HG02840 (cell line): Measurements from ENCODE around the gene CSDE1.

Source experiments
- ATAC-seq: cut with Tn5 transposase; IDR thresholded peaks from one replicate; pipeline ENCODE4 v1.9.1; 2021; ENCODE audit warnings: mild to moderate bottlenecking, moderate library complexity, moderate number of reproducible peaks; ENCODE audit not compliant: unreplicated experiment, low FRiP score

CSDE1 gene

DNA sequence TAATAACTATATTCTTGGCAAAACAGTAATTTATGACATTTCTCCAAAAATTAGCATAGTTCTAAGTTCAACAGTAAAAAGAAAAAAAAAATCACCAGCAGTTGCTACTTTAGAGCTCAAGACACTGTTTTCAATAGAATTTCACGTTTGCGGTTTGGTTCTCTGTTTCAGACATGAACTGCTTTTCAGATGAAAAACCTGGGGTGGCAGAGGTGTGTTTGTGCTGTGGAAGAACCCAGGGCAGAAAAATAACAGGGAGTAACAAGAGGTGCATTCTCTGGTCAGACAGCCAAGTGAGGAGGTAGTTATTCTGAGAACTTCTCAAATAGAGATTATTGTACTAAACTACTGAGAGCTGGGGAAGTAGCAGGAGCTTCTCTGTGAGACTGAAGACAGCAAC is 50.2 kb downstream of the CSDE1 start:
- ATAC-seq = no peak

DNA sequence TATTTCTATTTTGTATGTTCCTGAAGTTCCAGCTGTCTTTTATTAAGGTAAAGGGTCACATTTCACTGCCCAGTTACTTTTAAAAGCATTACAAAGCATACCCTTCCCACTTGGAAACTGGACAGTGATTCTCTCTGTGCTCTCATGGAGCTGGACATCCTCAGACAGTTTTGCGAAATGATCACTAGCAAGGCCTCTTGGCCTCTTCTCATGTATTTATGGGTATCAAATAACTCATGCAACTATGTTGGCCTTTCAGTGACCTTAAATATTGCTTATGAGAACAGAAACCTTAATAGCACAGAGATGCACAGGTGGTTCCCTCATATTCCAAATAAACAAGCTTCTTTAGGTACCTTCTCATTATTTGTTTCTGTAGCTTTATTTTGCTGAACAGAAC is 54.5 kb downstream of the CSDE1 start:
- ATAC-seq = no peak

DNA sequence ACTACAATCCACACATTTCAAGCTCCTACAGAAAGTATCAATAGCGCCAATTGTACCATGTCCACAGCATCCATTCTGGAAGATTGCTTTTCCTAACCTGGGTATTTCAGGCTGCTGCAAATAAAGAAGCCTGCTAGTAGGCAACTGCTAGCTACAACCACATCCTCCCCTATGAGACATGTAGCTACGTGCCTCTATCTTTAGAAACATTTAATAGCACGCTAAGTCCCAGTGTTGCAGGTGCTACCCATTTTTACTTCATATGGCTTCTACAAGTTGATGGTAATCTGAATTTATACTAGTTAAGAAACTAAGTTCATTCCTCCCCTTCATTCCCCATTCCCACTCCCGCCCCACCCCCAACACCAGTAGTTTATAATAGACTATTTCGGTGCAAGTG is 55.0 kb downstream of the CSDE1 start:
- ATAC-seq = no peak

DNA sequence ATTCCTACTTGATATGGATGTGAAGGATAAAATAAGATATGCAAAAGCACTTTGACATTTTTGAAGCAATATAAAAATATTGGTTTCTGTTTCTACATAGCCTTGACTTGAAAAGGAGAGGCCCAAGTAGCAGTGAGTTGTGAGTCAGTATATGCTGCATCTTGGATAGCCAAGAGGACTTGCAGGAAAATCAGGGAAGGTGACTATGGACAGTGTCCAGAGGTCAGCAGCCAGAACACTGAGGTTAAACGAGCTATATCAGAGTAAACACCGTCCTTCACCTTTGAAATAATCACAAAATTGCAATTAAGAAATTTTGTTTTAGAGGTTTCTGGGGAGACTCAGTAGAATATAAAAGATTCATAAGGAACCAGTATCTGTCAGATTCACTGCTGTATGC is 55.9 kb downstream of the CSDE1 start:
- ATAC-seq = no peak

- ATAC-seq = no peak
Measured at GRCh38 chr1:114700036-114700600, 57.7 kb downstream of the CSDE1 start.

DNA sequence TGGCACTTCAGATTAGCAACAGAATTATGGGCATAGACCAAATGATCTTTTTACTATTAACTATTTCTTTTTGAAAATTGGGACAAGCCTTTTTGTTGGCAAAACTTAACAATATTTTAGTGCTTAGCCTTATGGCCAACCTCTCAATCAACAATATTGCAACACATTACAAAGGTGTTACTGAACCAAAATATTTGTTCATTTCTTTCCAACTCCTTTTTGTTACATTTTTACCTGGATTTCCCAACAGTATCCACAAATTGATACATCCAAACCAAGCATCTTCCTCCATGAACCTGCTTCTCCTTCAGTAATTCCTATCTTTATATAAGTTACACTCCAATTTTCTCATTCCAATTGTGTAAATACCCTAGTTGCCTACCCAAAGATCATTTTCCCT is 61.0 kb downstream of the CSDE1 start:
- no peak for ATAC-seq

DNA sequence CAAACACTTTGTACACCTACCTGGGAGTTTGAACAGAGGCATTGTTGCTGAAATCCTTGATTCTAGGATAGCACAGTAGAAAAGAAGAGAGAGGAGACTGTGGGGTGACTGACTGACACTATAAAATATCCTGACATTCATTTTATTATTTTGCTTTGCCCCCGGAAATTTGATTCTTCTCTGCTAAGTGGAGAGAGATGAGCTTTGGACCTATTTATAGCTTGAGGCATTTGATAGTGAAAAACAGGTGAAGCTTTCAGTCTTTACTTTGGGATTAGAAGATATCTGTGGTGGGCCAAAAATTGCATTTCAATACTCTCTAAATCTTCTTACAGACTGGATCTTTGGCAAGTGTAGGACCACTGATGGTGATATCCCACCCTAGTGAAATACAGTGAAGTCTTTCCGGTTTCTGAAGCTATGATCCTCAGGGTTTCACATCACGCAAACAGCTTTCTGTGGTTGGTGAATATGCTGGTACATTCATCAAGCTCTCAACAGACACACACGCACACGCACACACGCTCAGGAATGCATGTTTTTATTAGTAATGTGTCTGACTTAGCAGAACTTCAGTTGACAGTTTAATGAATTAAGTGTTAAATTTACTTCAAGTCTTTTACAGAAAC is 62.2 kb downstream of the CSDE1 start, which contains the start of gene AMPD1:
Gene AMPD1, minus strand, starts transcription at position 117 of the 629 bp plus-strand sequence. Its CDS starts 75 bp downstream, at position 42.
- ATAC-seq = no peak

DNA sequence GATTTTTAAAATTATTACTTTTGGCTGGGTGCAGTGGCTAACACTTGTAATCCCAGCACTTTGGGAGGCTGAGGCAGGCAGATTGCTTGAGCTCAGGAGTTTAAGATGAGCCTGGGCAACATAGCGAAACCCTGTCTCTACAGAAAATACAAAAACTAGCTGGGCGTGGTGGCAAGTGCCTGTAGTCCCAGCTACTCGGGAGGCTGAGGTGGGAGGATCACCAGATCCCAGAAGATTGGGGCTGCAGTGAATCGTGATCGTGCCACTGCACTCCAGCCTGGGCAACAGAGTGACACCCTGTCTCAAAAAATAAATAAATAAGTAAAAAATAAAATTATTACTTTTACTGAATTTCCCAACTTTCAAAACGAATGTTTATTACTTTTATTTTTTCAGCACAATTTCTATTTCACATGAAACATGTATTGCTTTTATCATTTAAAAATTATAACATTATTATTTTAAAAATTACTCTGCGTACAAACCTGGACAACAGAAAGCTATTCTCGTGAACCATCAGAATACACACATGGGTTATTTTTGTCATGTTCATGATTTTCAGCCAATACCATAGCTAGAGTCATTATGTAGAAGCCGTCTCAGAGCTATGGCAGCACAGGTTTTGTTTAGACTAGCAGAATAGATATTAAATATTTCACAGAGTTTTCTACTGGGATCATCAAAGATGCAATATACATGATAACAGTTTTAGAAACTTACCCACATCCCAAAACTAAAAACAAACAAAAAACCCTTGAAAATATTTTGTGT is 63.1 kb downstream of the CSDE1 start:
- ATAC-seq = no peak

DNA sequence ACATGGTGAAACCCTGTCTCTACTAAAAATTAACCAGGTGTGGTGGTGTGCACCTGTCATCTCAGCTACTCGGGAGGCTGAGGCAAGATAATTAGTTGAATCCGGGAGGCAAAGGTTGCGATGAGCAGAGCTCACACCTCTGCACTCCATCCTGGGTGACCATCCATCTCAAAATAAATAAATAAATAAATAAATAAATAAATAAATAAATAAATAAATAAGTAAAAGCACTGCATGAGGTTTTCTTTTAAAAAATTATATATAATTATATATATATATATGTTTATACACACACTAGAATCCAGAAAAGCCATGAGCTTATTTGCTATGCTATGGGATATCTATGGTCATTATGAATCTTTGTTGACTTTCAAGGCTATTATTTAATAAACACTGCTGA is 64.8 kb downstream of the CSDE1 start:
- no peak for ATAC-seq

- no peak for ATAC-seq
Measured at GRCh38 chr1:114691061-114691460, 66.7 kb downstream of the CSDE1 start.

DNA sequence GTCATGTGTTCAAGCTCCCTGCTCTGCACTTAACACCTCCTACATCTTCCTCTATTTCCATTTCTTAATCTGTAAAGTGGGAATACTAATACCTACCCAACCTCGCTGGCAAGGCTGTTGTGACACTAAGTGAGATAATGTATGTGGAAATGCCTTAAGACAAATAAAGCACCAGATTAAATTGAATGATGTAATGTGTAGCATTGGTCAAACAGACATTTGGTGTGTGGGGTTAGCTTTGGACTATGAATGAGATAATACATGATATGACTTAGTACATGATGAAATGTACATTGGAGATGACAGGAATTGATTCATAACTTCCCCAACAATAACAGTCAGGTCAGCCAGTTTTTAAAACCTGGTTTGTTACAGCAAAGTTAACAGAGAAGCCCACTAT is 67.6 kb downstream of the CSDE1 start:
- ATAC-seq = no peak

- ATAC-seq = no peak
Measured at GRCh38 chr1:114688526-114688925, 69.3 kb downstream of the CSDE1 start.

DNA sequence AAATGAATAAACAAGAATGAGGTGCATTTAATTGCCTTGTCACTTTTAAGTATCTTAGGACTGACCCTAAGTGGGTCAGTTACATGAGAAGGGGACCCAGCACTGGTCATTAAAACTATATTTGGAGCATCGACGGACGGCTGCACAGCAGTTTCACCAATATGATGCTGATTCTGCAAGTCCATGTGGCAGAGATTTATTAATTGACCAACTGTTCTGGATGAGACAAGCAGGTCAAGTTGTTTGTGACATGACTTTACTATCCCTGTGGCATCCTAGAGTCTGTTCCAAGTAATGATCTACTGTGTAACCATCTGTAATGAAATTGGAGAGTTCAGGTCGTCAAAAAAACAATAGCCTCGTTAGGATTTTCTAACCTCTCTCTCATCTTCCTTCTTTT is 71.9 kb downstream of the CSDE1 start:
- no peak for ATAC-seq

- no peak for ATAC-seq
Measured at GRCh38 chr1:114677691-114678090, 80.1 kb downstream of the CSDE1 start.

DNA sequence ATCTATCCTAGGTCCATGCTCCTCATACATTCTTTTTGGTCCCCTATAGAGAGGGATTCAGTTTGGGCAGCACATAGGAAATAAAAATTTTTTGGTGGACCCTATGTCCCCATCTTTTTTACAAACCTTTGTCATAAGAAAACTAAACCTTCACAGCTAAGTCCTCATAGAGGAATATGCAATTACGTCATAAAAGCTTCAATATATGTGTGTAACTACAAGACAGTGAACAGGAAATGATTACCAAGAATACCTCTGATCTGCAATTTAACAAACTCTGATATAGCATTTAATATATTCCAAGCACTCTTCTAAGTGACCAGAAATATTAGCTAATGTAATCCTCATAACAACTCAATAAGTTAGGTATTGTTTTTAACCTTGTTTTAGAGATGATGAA is 81.7 kb downstream of the CSDE1 start:
- ATAC-seq = no peak

- no peak for ATAC-seq
Measured at GRCh38 chr1:114671939-114672275, 85.9 kb downstream of the CSDE1 start.

DNA sequence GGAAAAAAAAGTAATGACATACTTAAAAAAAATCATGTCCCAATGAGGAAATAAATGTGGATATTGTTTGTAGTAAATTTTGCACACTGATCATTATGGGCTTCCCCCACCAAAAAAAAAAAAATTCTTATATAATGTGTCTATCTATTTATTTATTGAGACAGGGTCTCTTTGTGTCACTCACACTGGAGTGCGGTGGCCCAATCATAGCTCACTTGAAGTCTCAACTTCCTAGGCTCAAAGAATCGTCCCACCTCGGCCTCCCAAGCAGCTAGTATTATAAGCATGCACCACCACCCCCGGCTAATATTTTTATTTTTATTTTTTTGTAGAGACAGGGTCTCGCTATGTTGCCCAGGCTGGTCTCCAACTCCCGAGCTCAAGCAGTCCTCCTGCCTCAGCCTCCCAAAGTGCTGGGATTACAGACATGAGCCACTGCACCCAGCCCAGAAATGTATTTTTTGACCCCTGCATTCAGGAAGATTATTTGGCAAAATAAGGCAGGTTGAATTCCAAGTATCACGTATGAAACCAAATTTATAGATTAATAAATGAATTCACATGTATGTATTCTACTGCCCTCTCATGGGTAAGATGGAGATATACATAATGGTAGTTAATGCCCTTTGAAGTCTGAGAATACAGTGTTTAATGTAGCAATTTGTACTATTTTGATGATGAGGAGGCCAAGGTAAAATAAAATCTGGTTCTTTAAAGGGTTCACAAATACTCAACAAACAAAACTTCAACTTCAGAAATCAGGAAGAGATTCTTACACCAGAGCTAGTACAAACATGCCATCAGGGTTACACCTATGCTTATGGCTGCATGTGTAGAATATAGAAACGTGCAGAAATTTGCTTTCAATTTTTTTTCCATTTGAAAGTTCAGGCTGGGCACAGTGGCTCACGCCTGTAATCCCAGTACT is 86.5 kb downstream of the CSDE1 start:
- ATAC-seq = no peak

DNA sequence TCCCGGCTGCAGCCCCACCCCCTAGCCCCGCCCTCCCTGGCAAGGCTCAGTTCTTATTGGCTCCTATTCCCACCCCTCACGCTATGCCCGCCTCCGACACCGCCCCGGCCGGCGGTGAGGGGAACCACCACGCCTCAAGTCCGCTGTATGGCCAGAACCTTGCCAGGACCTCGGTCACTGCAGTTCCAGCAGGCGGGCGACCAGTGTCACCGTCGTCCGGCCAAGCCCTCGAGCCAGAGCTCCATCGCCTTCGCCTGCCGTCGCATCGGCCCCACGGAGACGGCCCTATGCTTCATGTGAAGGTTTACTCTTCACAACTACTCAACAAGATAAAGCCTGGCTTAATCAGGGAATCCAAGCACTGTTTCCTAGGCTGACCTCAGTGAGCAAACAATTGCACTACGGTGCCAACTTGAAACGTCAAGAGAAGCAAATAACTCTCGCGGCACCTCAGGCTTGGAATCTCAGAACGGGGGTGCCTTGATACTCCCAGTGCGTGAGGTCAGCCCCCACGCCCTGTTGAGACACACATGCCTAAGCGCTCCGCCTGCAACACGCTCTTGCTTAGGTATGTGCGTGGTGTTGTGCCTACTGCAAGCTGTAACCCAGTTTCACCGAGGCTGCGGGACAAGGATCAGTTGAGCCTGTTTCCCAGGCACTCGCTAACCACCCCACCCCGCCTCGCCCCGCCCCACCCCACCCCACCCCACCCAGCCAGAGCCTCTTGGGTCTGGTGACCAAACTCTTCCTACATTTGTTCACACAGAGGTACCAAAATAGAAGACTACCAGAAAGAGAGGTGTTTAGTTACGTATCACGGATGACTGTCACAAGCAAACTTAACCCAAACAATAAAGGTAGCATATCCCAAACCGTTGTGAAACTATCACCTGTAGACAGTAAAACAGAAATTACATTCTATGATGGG is 87.4 kb downstream of the CSDE1 start:
- peak; percentile 99 for ATAC-seq

DNA sequence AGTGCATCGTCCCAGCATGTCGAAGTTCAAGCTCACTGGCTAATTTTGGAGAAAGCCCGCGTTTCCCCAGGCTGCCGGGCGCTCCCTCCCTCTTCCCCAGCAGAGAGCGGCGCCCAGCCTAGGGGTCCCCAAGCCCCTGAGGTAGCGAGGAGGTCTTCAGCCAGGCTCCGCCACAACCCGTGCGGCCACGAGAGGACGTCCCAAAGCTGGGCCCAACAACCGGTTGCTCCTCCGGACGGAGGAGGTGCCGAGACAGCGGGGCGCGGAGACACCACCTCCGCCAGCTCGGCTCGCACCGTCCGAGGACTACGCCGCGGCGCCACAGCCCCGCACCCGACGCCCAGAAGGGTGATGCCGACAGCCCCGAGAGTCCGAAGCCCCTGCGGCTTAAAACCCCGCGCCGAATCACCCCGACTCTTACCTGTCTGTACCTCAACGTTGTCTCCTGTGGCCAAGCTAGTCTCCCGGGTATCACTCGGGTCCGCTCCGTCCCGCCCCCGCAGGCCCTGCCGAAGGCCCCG is 88.2 kb downstream of the CSDE1 start, which contains the start of gene DENND2C:
Gene DENND2C, minus strand, starts transcription at position 488 of the 521 bp plus-strand sequence. CDS start 44,065 bp downstream, outside the sequence.
- peak; percentile 60 for ATAC-seq
